HG03520 (cell line): ENCODE results near the gene CCDC85B.
A peak's percentile ranks its signal among the peaks of the same experiment; 100 is the strongest.

Experiments used
- ATAC-seq: cut with Tn5 transposase; IDR thresholded peaks from one replicate; pipeline ENCODE4 v1.9.1; 2021; ENCODE audit warnings: mild to moderate bottlenecking, moderate library complexity; ENCODE audit not compliant: unreplicated experiment

CCDC85B gene

GRCh38 chr11:65903715-65904114 lies 13.2 kb downstream of the CCDC85B start:
- no peak for ATAC-seq

GRCh38 chr11:65906602-65907001 lies 16.1 kb downstream of the CCDC85B start:
- ATAC-seq, result no peak

- no peak for ATAC-seq
Measured at GRCh38 chr11:65907878-65908277, 17.4 kb downstream of the CCDC85B start.

GRCh38 chr11:65911682-65912568 lies 21.5 kb downstream of the CCDC85B start:
- no peak for ATAC-seq

- no peak for ATAC-seq
Measured at GRCh38 chr11:65912845-65913244, 22.4 kb downstream of the CCDC85B start.

GRCh38 chr11:65915101-65915820 lies 24.8 kb downstream of the CCDC85B start:
- no peak for ATAC-seq

- ATAC-seq, result no peak
Measured at GRCh38 chr11:65915821-65916251, 25.4 kb downstream of the CCDC85B start.

- ATAC-seq, result no peak
Measured at GRCh38 chr11:65916391-65916790, 25.9 kb downstream of the CCDC85B start.

GRCh38 chr11:65917077-65917433 lies 26.6 kb downstream of the CCDC85B start:
- ATAC-seq, result no peak

GRCh38 chr11:65917434-65918210 lies 27.1 kb downstream of the CCDC85B start:
- ATAC-seq, result no peak

GRCh38 chr11:65918211-65919140 lies 28.0 kb downstream of the CCDC85B start, which contains the start of gene C11orf68:
TSS of gene C11orf68 (minus strand) at chr11:65919062. CDS start at chr11:65919031, 31 bp downstream.
- peak; percentile 42 for ATAC-seq

- peak; percentile 69 for ATAC-seq
Measured at GRCh38 chr11:65919141-65919572, 28.7 kb downstream of the CCDC85B start, which contains the start of gene DRAP1. TSS of gene DRAP1 (plus strand) at chr11:65919426. CDS start at chr11:65919502, 76 bp downstream.

- ATAC-seq, result peak; percentile 34
Measured at GRCh38 chr11:65919573-65920371, 29.3 kb downstream of the CCDC85B start.

GRCh38 chr11:65920372-65920802 lies 29.9 kb downstream of the CCDC85B start:
- no peak for ATAC-seq

- ATAC-seq, result no peak
Measured at GRCh38 chr11:65921033-65921555, 30.6 kb downstream of the CCDC85B start.

- ATAC-seq, result no peak
Measured at GRCh38 chr11:65921876-65922275, 31.4 kb downstream of the CCDC85B start.

- ATAC-seq, result no peak
Measured at GRCh38 chr11:65922565-65922964, 32.1 kb downstream of the CCDC85B start.

GRCh38 chr11:65925397-65925796 lies 34.9 kb downstream of the CCDC85B start:
- no peak for ATAC-seq

- no peak for ATAC-seq
Measured at GRCh38 chr11:65927904-65928397, 37.5 kb downstream of the CCDC85B start.
